ENCODE data around the gene PTPN1.

PTPN1 gene

GRCh38 chr20:50559149-50559548 is 49.0 kb downstream of the PTPN1 start:
- Histone ChIP-seq H3K27me3 (no peaks in the 10 kb centered on the region), H3K36me3 (peaks cover 12% of the 10 kb centered on the region), H3K4me1 (no peaks in the 10 kb centered on the region; the same call in 1 of the 2 replicates), H3K9me3 (no peaks in the 10 kb centered on the region), H3K4me3 (ENCODE audit: low read depth, low read length) (no peak overlapping the region)
- TF ChIP-seq, protein P1, sequence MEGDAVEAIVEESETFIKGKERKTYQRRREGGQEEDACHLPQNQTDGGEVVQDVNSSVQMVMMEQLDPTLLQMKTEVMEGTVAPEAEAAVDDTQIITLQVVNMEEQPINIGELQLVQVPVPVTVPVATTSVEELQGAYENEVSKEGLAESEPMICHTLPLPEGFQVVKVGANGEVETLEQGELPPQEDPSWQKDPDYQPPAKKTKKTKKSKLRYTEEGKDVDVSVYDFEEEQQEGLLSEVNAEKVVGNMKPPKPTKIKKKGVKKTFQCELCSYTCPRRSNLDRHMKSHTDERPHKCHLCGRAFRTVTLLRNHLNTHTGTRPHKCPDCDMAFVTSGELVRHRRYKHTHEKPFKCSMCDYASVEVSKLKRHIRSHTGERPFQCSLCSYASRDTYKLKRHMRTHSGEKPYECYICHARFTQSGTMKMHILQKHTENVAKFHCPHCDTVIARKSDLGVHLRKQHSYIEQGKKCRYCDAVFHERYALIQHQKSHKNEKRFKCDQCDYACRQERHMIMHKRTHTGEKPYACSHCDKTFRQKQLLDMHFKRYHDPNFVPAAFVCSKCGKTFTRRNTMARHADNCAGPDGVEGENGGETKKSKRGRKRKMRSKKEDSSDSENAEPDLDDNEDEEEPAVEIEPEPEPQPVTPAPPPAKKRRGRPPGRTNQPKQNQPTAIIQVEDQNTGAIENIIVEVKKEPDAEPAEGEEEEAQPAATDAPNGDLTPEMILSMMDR (IDR thresholded peaks at IDR 0.05; ENCODE audit: low read depth, low read length) = no peak
- DNase-seq = no peak

GRCh38 chr20:50559856-50560638 is 49.9 kb downstream of the PTPN1 start:
- Histone ChIP-seq H3K4me1 (no peaks in the 10 kb centered on the region; the same call in 1 of the 2 replicates), H3K9me3 (no peaks in the 10 kb centered on the region), H3K4me3 (ENCODE audit: low read depth, low read length) (no peak overlapping the region), H3K27me3 (no peaks in the 10 kb centered on the region), H3K36me3 (peaks cover 15% of the 10 kb centered on the region)
- TF ChIP-seq, protein P1 (IDR thresholded peaks at IDR 0.05; ENCODE audit: low read depth, low read length) = no peak
- no peak for DNase-seq

- Histone ChIP-seq H3K36me3 (peaks cover 18% of the 10 kb centered on the region), H3K4me3 (ENCODE audit: low read depth, low read length) (no peak overlapping the region), H3K27me3 (no peaks in the 10 kb centered on the region), H3K4me1 (no peaks in the 10 kb centered on the region; the same call in 1 of the 2 replicates), H3K9me3 (no peaks in the 10 kb centered on the region)
- TF ChIP-seq, protein P1 (IDR thresholded peaks at IDR 0.05; ENCODE audit: low read depth, low read length) = no peak
- no peak for DNase-seq
Measured at GRCh38 chr20:50560867-50561266, 50.7 kb downstream of the PTPN1 start.

GRCh38 chr20:50561379-50562078 is 51.3 kb downstream of the PTPN1 start:
- Histone ChIP-seq H3K4me1 (no peaks in the 10 kb centered on the region; the same call in 1 of the 2 replicates), H3K4me3 (ENCODE audit: low read depth, low read length) (no peak overlapping the region), H3K9me3 (no peaks in the 10 kb centered on the region), H3K36me3 (peaks cover 18% of the 10 kb centered on the region), H3K27me3 (no peaks in the 10 kb centered on the region)
- TF ChIP-seq, protein P1 (IDR thresholded peaks at IDR 0.05; ENCODE audit: low read depth, low read length) = no peak
- DNase-seq = no peak

- H3K4me1 ChIP-seq = no peaks in the 10 kb centered on the region; the same call in 1 of the 2 replicates
- no peak for DNase-seq
- TF ChIP-seq, protein P1 (IDR thresholded peaks at IDR 0.05; ENCODE audit: low read depth, low read length) = no peak
- H3K9me3 ChIP-seq = no peaks in the 10 kb centered on the region
- H3K36me3 ChIP-seq = peaks cover 18% of the 10 kb centered on the region
- no peak overlapping the region for H3K4me3 ChIP-seq (ENCODE audit: low read depth, low read length)
- H3K27me3 ChIP-seq = no peaks in the 10 kb centered on the region
Measured at GRCh38 chr20:50562262-50562701, 52.1 kb downstream of the PTPN1 start.
